Measurements from ENCODE around the gene POM121. TPM values are rescaled to one million over a fixed set of nuclear protein-coding genes. Genes with fewer than 3 reads are reported as not detected.
"Not testable (repeated sequence)": the region's sequence is repeated elsewhere in the genome, so short reads cannot be mapped to it uniquely, and the experiment has no call there.

The POM121 gene
- total RNA-seq (2014; rRNA removed; shearing (Covaris generic)) (11.5 and 14.8 TPM in 2 replicates), total RNA-seq (2022) (75.9 and 77.4 TPM in 2 replicates), Bru-seq, nascent RNA (percentile 84 among the genes with signal in this experiment), BruChase-seq, experiment 1, labeled RNA remaining after a 6-hour chase (percentile 90 among the genes with signal in this experiment), BruChase-seq, experiment 2, labeled RNA remaining after a 2-hour chase (percentile 87 among the genes with signal in this experiment)
- long read RNA-seq, full-length matches to known transcripts, result 2 of 188 reads
- long read RNA-seq, partial matches to known transcripts, result 171 of 188 reads
- long read RNA-seq, other reads (novel, unspliced or antisense), result 15 of 188 reads

- peak within 1 kb of the TSS; percentile 63 for H2AFZ ChIP-seq (ENCODE audit: low read length)
- H3K4me2 ChIP-seq (ENCODE audit: low read length), result peak within 1 kb of the TSS; percentile 71
- DNase-seq (ENCODE audit: low spot score), result peak; percentile 90
- no peaks in the 10 kb centered on the region for H3K9me2 ChIP-seq (ENCODE audit: insufficient read depth, low read length)
- H3K4me3 ChIP-seq (ENCODE audit: low read depth, low read length, poor library complexity, severe bottlenecking), result peak within 1 kb of the TSS; percentile 88
- peaks cover 58% of the 10 kb centered on the region for H3K36me3 ChIP-seq (ENCODE audit: insufficient read depth, low read length)
- CTCF ChIA-PET (ENCODE audit: unreplicated experiment), result no interaction called here
- peaks cover 8% of the 10 kb centered on the region for H3K4me1 ChIP-seq (ENCODE audit: insufficient read depth, low read length, poor library complexity, severe bottlenecking)
- BruUV-seq (replicated peaks), result no TSS peak
- H4K20me1 ChIP-seq (ENCODE audit: insufficient read depth, low read length), result peaks cover 5% of the 10 kb centered on the region; the same call in 1 of the 2 replicates
- POLR2A ChIA-PET, result no interaction called here
- intact Hi-C loops (cut with micrococcal nuclease; ENCODE audit: unreplicated experiment), result loop anchor here (2.0 kb wide), 1 partner anchor 96 kb away; the partner anchor contains the start of gene TYW1B
- TF ChIP-seq EZH2phosphoT487 (IDR thresholded peaks at IDR 0.05; ENCODE audit: borderline replicate concordance, low read depth, low read length) (no peak), CTCF (conservative IDR thresholded peaks at IDR 0.05; ENCODE audit: low read length) (no peak)
- H3K27ac ChIP-seq (ENCODE audit: low read depth, low read length, poor library complexity, severe bottlenecking), result peak within 1 kb of the TSS; percentile 76
- peaks cover 44% of the 10 kb centered on the region for H3K79me2 ChIP-seq (ENCODE audit: insufficient read depth, low read depth, low read length)
- no peaks in the 10 kb centered on the region for H3K9me3 ChIP-seq (ENCODE audit: low read length)
These were observed at the start of gene POM121 for GRCh38 chr7:72924733-72925545. POM121 (plus strand) TSS chr7:72925095; CDS start chr7:72925122, 27 bp downstream.

GRCh38 chr7:72879079-72879736 is 45.7 kb upstream of the POM121 start:
- peak; percentile 94 for DNase-seq (ENCODE audit: low spot score)
- H4K20me1 ChIP-seq (ENCODE audit: insufficient read depth, low read length); H3K9me2 ChIP-seq (ENCODE audit: insufficient read depth, low read length); H3K9me3 ChIP-seq (ENCODE audit: low read length); CTCF ChIA-PET (ENCODE audit: unreplicated experiment); POLR2A ChIA-PET; BruUV-seq (replicated peaks); intact Hi-C loops (cut with micrococcal nuclease; ENCODE audit: unreplicated experiment); H3K4me1 ChIP-seq (ENCODE audit: insufficient read depth, low read length, poor library complexity, severe bottlenecking): not testable (repeated sequence)
- peaks cover 20% of the 10 kb centered on the region for H3K36me3 ChIP-seq (ENCODE audit: insufficient read depth, low read length)
- peak overlapping the region; percentile 93 for H3K4me3 ChIP-seq (ENCODE audit: low read depth, low read length, poor library complexity, severe bottlenecking)
- H3K27ac ChIP-seq (ENCODE audit: low read depth, low read length, poor library complexity, severe bottlenecking), result peak overlapping the region; percentile 38
- H3K4me2 ChIP-seq (ENCODE audit: low read length), result peak overlapping the region; percentile 86
- H2AFZ ChIP-seq (ENCODE audit: low read length), result peak overlapping the region; percentile 69; the same call in 1 of the 2 replicates
- H3K79me2 ChIP-seq (ENCODE audit: insufficient read depth, low read depth, low read length), result peaks cover 18% of the 10 kb centered on the region; the same call in 1 of the 2 replicates
- 0 out of 2 replicates have a peak, but pooled peaks have one; percentile 17 for TF ChIP-seq CTCF (conservative IDR thresholded peaks at IDR 0.05; ENCODE audit: low read length)

- Histone ChIP-seq H3K36me3 (ENCODE audit: insufficient read depth, low read length) (peaks cover 23% of the 10 kb centered on the region), H3K4me2 (ENCODE audit: low read length) (peak overlapping the region; percentile 86), H3K27ac (ENCODE audit: low read depth, low read length, poor library complexity, severe bottlenecking) (peak overlapping the region; percentile 38), H3K79me2 (ENCODE audit: insufficient read depth, low read depth, low read length) (peaks cover 18% of the 10 kb centered on the region; the same call in 1 of the 2 replicates), H3K4me3 (ENCODE audit: low read depth, low read length, poor library complexity, severe bottlenecking) (peak overlapping the region; percentile 93)
- H4K20me1 ChIP-seq (ENCODE audit: insufficient read depth, low read length); intact Hi-C loops (cut with micrococcal nuclease; ENCODE audit: unreplicated experiment); H3K9me2 ChIP-seq (ENCODE audit: insufficient read depth, low read length); BruUV-seq (replicated peaks); H3K4me1 ChIP-seq (ENCODE audit: insufficient read depth, low read length, poor library complexity, severe bottlenecking); H2AFZ ChIP-seq (ENCODE audit: low read length); H3K9me3 ChIP-seq (ENCODE audit: low read length); POLR2A ChIA-PET; CTCF ChIA-PET (ENCODE audit: unreplicated experiment): not testable (repeated sequence)
- peak; percentile 60 for DNase-seq (ENCODE audit: low spot score)
These were observed 45.1 kb upstream of the POM121 start for GRCh38 chr7:72879737-72880215.

- H4K20me1 ChIP-seq (ENCODE audit: insufficient read depth, low read length); BruUV-seq (replicated peaks); H3K9me2 ChIP-seq (ENCODE audit: insufficient read depth, low read length); H3K4me1 ChIP-seq (ENCODE audit: insufficient read depth, low read length, poor library complexity, severe bottlenecking); H3K27ac ChIP-seq (ENCODE audit: low read depth, low read length, poor library complexity, severe bottlenecking); intact Hi-C loops (cut with micrococcal nuclease; ENCODE audit: unreplicated experiment); H3K4me2 ChIP-seq (ENCODE audit: low read length); H3K9me3 ChIP-seq (ENCODE audit: low read length); CTCF ChIA-PET (ENCODE audit: unreplicated experiment); POLR2A ChIA-PET; DNase-seq (ENCODE audit: low spot score); H3K4me3 ChIP-seq (ENCODE audit: low read depth, low read length, poor library complexity, severe bottlenecking); H2AFZ ChIP-seq (ENCODE audit: low read length): not testable (repeated sequence)
- Histone ChIP-seq H3K36me3 (ENCODE audit: insufficient read depth, low read length) (peaks cover 51% of the 10 kb centered on the region), H3K79me2 (ENCODE audit: insufficient read depth, low read depth, low read length) (peaks cover 18% of the 10 kb centered on the region; the same call in 1 of the 2 replicates)
These were observed 33.1 kb upstream of the POM121 start for GRCh38 chr7:72891750-72892149.

Measured in OCI-LY7 (cell line).